HG03280 (cell line): ENCODE results near the gene ANP32B.
"Not testable (repeated sequence)": the region's sequence is repeated elsewhere in the genome, so short reads cannot be mapped to it uniquely, and the experiment has no call there.

ENCODE experiments used
- ATAC-seq: cut with Tn5 transposase; IDR thresholded peaks from one replicate; pipeline ENCODE4 v1.9.1; 2021; ENCODE audit warnings: mild to moderate bottlenecking, moderate library complexity; ENCODE audit not compliant: unreplicated experiment

ANP32B gene

GRCh38 chr9:97991818-97992217, 8.7 kb downstream of the ANP32B start:
- no peak for ATAC-seq

GRCh38 chr9:97992219-97992618, 9.1 kb downstream of the ANP32B start:
- ATAC-seq, result no peak

- no peak for ATAC-seq
Measured at GRCh38 chr9:97993000-97993399, 9.9 kb downstream of the ANP32B start.

- ATAC-seq, result no peak
Measured at GRCh38 chr9:97994703-97995102, 11.6 kb downstream of the ANP32B start.

GRCh38 chr9:97996676-97997075, 13.5 kb downstream of the ANP32B start:
- ATAC-seq, result not testable (repeated sequence)

- ATAC-seq, result no peak
Measured at GRCh38 chr9:97997330-97998276, 14.5 kb downstream of the ANP32B start.

GRCh38 chr9:98002808-98003207, 19.7 kb downstream of the ANP32B start:
- no peak for ATAC-seq

- no peak for ATAC-seq
Measured at GRCh38 chr9:98006127-98006796, 23.1 kb downstream of the ANP32B start.

- no peak for ATAC-seq
Measured at GRCh38 chr9:98007251-98007928, 24.2 kb downstream of the ANP32B start.

GRCh38 chr9:98008764-98009163, 25.6 kb downstream of the ANP32B start:
- no peak for ATAC-seq

GRCh38 chr9:98009437-98009836, 26.3 kb downstream of the ANP32B start:
- no peak for ATAC-seq

- no peak for ATAC-seq
Measured at GRCh38 chr9:98009936-98010335, 26.8 kb downstream of the ANP32B start.

- ATAC-seq, result peak; percentile 93
Measured at GRCh38 chr9:98010445-98010844, 27.3 kb downstream of the ANP32B start.

GRCh38 chr9:98011122-98011521, 28.0 kb downstream of the ANP32B start:
- ATAC-seq, result no peak

GRCh38 chr9:98016137-98016680, 33.1 kb downstream of the ANP32B start:
- ATAC-seq, result no peak

- ATAC-seq, result no peak
Measured at GRCh38 chr9:98017306-98017705, 34.2 kb downstream of the ANP32B start.

GRCh38 chr9:98018347-98018746, 35.2 kb downstream of the ANP32B start:
- no peak for ATAC-seq

GRCh38 chr9:98019098-98019497, 36.0 kb downstream of the ANP32B start:
- ATAC-seq, result no peak

- ATAC-seq, result not testable (repeated sequence)
Measured at GRCh38 chr9:98019869-98020268, 36.7 kb downstream of the ANP32B start.

- no peak for ATAC-seq
Measured at GRCh38 chr9:98020476-98021145, 37.5 kb downstream of the ANP32B start.
